Inflammatory macrophage (primary cell): ENCODE results near the gene ROBO2.

Source experiments
- DNase-seq, 2 donors: peaks; one replicate each; pipeline ENCODE4 v3.0.0-alpha.2; 2020 to 2022

Gene ROBO2

GRCh38 chr3:77524463-77524862, 484.6 kb downstream of the ROBO2 start:
- DNase-seq: no peak

DNA sequence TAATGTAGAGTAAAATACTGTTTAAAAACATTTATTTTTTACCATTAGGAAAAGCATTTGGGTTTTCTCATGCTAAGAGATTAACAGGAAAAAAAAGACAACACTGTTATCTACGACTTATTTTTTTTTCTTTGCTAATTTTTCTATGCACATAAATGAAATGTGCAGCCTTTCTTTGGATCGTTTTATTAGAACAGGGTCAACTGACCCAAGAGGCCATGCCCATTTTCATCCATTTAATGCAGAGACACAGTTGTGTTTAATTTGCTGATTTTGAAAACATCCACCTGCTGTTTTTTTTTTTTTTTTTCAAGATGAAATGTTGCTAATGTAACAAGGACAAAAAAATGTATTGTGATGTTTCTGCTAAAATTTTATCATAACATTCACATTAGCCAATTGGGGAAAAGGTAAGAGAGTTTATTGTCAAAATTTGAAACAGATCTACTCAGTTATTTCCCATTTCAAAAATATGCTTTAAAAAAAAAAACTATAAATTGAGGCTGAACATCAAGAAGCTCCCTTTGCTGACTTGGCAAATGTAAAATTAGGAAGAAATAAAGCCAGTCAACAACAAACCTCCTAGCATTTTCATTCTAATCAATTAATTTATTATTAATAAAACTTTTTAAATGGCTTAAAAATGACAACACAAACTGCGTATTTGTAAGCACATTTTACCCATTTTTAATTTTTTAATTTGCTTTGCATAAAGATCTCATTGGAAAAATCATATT, 485.2 kb downstream of the ROBO2 start:
- no peak for DNase-seq

- no peak for DNase-seq
Observed at GRCh38 chr3:77526573-77527113, 486.7 kb downstream of the ROBO2 start.

DNA sequence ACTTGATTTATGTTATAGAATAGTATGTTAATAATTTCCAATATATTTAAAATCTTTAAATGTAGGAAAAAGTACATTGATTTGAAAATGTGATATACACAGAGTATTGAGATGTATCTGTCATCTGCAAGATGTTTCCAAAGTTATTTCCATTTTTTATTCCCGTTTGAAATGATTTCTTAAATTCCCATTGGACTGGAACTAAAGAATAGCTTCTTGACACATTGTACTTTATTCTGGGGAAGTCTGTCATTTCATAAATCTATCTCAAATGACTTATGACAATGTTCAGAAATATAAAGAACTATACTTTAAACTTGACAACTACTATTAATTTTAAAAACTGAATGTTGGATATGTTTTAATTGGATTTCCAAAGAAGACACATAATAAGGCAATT, 489.6 kb downstream of the ROBO2 start:
- DNase-seq: no peak

- DNase-seq: no peak
Observed at GRCh38 chr3:77530870-77531269, 491.0 kb downstream of the ROBO2 start.

- no peak for DNase-seq
Observed at GRCh38 chr3:77535116-77535515, 495.2 kb downstream of the ROBO2 start.

DNA sequence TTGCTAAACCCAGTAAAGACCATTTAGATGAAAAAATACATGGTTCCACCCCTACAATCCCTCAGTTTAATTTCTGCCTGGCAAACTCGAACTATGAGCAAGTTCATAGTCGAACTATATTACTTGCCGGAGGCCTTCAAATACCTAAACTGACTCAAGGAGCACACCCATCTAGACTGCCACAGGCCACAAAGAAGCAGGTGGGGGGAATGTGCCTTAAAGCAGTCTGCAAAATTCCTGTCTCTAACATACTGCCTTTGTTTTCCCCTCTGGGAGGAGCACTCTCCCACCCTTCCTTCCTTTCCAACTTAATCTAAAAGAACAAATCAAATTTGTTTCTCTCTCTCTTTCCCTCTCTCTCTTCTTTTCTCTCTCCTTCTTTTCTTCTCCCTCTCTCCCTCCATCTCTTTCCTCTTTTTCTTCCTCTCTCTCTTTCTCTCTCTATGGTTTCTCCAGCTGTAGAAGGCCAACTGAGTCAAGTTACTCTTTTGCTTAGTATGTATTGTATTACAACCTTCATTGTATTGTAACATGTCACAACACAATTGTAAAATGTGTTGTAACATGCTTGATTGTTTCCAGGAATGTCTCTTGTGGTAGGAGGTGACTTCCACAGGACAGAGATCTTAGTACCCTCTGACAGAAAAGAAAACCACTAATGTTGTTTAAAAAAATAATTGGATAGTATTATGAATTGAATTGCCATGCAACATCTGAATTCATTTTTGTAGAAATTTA, 496.3 kb downstream of the ROBO2 start:
- DNase-seq: no peak

DNA sequence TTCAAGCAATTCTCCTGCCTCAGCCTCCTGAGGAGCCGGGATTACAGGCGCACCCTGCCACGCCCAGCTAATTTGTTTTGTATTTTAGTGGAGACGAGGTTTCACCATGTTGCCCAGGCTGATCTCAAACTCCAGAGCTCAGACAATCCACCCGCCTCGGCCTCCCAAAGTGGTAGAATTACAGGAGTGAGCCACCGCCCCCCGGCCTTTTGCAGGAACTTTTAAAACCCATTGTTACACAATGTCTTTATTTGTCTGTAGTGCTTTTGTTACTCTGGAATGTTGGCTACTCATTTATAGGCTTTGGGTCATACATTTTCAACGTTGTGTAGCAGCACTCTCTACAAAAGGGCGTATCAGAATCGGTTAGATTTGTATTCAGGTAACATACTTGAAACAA, 499.1 kb downstream of the ROBO2 start:
- no peak for DNase-seq

DNA sequence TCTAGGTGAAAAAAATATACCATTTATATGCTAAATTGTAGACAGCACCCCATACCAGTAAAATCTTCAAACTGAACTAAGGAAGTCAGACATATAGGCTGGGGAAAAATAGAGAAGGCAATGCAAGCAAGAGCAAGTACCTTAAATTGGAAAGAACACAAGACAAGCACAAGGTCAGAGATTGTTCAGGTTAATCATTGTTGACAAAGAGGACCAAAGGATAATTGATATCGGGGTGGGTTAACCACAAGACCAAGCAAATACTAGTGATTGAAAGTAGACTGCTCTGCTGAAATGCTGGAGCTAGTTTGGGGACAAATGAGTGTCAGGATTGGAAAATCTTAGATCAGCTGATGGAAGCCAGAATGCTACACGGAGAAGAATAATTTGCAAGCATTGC, 499.8 kb downstream of the ROBO2 start:
- no peak for DNase-seq

GRCh38 chr3:77541203-77541922, 501.5 kb downstream of the ROBO2 start:
- DNase-seq: no peak

DNA sequence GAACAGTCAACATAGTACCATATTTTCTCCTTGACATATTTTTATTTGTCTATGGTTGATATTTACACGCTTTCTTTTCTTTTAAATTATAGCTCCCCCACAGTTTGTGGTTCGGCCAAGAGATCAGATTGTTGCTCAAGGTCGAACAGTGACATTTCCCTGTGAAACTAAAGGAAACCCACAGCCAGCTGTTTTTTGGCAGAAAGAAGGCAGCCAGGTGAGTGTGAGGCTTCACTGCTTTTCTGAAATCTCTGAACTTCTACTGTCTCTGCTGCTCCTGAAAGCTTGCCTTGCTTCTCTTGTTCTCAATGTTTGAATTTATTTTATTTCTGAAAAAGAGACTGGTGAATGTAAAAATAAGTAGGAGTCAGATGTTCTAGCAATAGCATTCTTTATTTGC, 506.3 kb downstream of the ROBO2 start:
- DNase-seq: no peak

DNA sequence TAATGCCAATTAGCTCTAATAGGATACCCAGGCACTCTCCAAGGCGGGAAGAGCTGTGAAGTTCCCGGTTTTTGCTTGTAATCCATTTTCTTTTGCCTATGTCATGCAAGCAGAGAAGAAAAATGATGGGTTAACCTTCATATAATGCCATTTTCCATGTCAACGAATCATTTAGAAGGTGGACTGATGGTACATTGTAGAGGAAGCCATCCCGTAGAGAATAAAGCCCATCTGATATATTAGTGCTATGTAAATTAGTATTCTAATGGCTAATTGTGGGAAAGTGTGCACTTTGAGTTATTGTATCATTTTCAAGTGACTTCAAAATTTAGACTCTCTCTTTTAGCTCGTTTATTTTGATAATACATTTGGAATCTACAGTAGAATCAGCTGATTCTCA, 509.1 kb downstream of the ROBO2 start:
- no peak for DNase-seq

GRCh38 chr3:77553240-77553639, 513.3 kb downstream of the ROBO2 start:
- no peak for DNase-seq

DNA sequence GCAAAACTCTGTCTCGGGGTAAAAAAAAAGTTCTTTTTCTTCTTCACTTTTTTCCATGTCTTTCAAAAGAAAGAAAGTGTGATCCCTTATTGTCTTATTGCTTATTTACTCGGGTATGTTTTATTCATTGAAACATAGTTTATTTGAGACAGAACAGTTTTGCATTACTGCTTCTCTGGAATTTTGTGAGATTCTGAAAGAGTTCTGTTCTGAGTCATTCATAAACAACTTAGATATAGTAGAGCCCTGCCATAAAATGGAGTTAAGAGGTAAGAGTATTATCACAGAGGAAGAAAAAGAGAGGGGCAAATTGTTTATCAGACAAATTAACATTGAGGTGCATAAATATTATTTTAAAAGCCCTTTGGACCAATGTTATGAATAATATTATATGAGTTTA, 522.2 kb downstream of the ROBO2 start:
- DNase-seq: no peak

DNA sequence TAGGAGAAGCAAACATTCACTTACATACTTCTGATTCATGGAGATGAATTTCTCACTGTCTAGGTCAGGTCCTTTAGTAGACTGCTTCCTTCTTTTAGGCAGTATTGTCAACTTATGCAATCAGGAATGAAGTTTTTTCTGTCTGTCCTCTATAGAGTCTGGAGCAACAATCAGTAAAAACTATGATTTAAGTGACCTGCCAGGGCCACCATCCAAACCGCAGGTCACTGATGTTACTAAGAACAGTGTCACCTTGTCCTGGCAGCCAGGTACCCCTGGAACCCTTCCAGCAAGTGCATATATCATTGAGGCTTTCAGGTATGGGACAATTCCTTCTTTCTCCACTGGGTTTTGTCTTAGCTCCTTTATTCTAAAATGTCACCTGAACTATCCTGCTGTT, 523.1 kb downstream of the ROBO2 start:
- no peak for DNase-seq

DNA sequence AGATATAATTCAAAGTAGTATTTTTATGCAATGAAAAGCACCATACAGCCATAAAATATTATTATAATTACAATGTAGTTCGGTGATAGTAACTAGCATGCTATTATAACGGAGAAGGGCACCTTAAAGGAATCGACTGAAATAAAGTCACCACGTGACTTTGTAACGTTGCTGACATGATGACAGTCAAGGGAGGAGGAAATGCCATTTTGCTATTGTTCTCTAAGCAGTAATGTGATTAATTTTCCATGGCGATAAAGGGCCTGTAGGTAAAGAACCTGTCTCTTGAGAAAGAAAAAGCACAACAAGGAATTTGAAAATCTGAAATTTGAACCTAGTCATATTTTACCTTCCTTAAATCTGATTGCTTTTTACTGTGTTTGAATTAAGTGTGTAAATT, 526.2 kb downstream of the ROBO2 start:
- DNase-seq: no peak

DNA sequence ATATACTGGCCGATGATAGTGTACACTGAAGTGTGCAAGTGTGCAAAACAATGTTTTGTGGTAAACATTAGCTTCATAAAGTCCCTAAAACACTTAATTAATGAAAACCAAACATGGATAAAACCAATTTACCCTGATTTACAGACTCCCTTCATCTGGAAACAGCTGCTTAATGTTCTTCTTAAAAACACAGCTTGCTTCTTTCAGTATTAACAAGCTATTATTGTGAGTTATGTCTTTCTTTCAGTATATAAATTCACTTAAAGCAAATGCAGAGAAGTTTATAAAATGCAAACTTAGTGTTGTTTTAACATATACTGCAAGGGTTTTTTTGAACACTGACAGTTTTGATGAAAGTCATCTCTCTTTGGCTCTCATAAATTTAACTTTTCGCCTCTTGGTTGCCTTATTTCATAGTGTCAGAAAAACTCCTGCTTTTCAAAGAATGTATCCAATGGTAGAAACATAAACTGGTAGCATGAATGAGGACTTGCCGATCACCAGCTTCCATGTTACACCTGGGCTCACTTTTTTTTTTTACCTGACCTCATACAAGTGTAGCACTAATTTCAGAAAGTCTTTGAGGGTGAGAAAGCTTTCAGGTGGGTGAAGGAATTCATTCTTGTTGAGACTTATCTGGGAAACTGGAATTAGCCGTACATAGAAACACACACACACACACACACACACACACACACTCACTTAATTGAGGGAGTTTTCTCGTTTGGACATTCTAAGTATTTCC, 532.2 kb downstream of the ROBO2 start:
- no peak for DNase-seq

DNA sequence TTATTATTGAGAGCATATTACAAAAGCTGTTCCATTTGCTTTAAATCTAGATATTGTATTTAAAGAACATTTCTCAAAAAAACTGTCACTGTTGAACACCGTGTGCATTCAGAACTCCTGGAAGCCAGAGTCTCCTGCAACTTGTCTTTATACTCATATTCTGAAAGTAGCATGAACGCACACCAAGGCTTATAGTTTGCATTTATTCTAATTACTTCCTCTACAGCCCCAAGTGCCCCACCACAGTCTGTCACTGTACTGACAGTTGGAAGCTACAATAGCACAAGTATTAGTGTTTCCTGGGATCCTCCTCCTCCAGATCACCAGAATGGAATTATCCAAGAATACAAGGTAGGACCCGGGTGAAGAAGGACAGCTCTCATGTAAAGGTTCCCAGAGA, 537.4 kb downstream of the ROBO2 start:
- DNase-seq: no peak

- DNase-seq: no peak
Observed at GRCh38 chr3:77586216-77586615, 546.3 kb downstream of the ROBO2 start.

GRCh38 chr3:77588863-77589262, 549.0 kb downstream of the ROBO2 start:
- DNase-seq: no peak

DNA sequence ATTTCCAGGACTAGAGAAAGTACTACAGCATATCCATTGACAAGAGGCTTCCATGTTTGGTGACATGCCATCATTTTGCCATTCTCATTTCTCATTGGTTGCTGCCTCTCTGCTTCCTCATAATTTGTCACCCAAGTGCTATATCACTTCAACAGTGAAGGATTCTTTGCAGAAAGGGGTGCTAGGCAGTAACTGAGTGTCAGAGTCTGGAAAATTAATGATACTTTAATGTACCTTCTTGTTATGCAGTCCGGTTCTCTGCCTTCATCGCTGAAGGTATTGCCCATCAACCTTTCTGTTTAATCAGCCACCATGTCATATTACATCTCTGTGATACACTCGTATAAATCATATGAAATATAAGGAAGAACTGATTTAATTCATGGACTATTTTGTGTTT, 550.3 kb downstream of the ROBO2 start:
- DNase-seq: no peak

GRCh38 chr3:77595371-77595870, 555.5 kb downstream of the ROBO2 start:
- DNase-seq: no peak

- DNase-seq: no peak
Observed at GRCh38 chr3:77599948-77600347, 560.0 kb downstream of the ROBO2 start.
